Neural progenitor cell (in vitro differentiated cells): ENCODE measurements around the gene MPEG1. TPM values are rescaled to one million over a fixed set of nuclear protein-coding genes. Genes with fewer than 3 reads are reported as not detected.

ENCODE experiments used
- DNase-seq: peaks from one replicate; pipeline ENCODE4 v3.0.0-alpha.2; 2016; ENCODE audit warnings: low spot score
- H2AFZ ChIP-seq: fragments of 200-600 bp; sonication (generic); replicated peaks from 2 replicates; pipeline ENCODE4 v1.6.1; 2016; ENCODE audit warnings: antibody characterized with exemption
- H3F3A ChIP-seq: fragments of 200-600 bp; sonication (generic); 2 replicates; pipeline ENCODE4 v1.6.1; 2016; ENCODE audit warnings: antibody characterized with exemption, low read depth
- H3K27ac ChIP-seq: fragments of 200-600 bp; sonication (generic); 2 replicates; pipeline ENCODE4 v1.5.1; 2016; ENCODE audit warnings: mild to moderate bottlenecking
- H3K27me3 ChIP-seq: fragments of 200-600 bp; sonication (generic); 2 replicates; pipeline ENCODE4 v1.6.1; 2016; ENCODE audit warnings: mild to moderate bottlenecking, moderate library complexity
- H3K36me3 ChIP-seq: fragments of 200-600 bp; sonication (generic); 2 replicates; pipeline ENCODE4 v1.5.1; 2016
- H3K4me1 ChIP-seq: fragments of 200-600 bp; sonication (generic); 2 replicates; pipeline ENCODE4 v1.6.1; 2016; ENCODE audit warnings: mixed run types
- H3K4me2 ChIP-seq: fragments of 200-600 bp; sonication (generic); 2 replicates; pipeline ENCODE4 v1.6.1; 2016
- H3K4me3 ChIP-seq: fragments of 200-600 bp; sonication (generic); 2 replicates; pipeline ENCODE4 v1.5.1; 2016
- H3K79me2 ChIP-seq: fragments of 200-600 bp; sonication (generic); 2 replicates; pipeline ENCODE4 v1.6.1; 2016; ENCODE audit warnings: low read depth
- H3K9ac ChIP-seq: fragments of 200-600 bp; sonication (generic); 2 replicates; pipeline ENCODE4 v1.6.1; 2016
- H3K9me3 ChIP-seq: fragments of 200-600 bp; sonication (generic); 2 replicates; pipeline ENCODE4 v1.5.1; 2016; ENCODE audit warnings: low read depth
- H4K20me1 ChIP-seq: fragments of 200-600 bp; sonication (generic); 2 replicates; pipeline ENCODE4 v1.6.1; 2016; ENCODE audit warnings: low read depth
- H3K27ac Mint-ChIP-seq: 3 replicates; pipeline ENCODE4 v1.8.0; 2021; ENCODE audit warnings: mixed read lengths
- H3K27me3 Mint-ChIP-seq: 2 replicates; pipeline ENCODE4 v1.8.0; 2022; ENCODE audit warnings: low read depth, mild to moderate bottlenecking, inconsistent platforms, moderate library complexity, mixed read lengths; ENCODE audit not compliant: insufficient read depth
- H3K36me3 Mint-ChIP-seq: 3 replicates; pipeline ENCODE4 v1.8.0; 2021; ENCODE audit warnings: mixed read lengths
- H3K4me1 Mint-ChIP-seq: 3 replicates; pipeline ENCODE4 v1.8.0; 2021; ENCODE audit warnings: mixed read lengths
- H3K4me3 Mint-ChIP-seq: 3 replicates; pipeline ENCODE4 v1.8.0; 2021; ENCODE audit warnings: mild to moderate bottlenecking, moderate library complexity, mixed read lengths
- H3K9me3 Mint-ChIP-seq: 3 replicates; pipeline ENCODE4 v1.8.0; 2020; ENCODE audit warnings: mixed read lengths
- CTCF ChIP-seq: fragments of 200-600 bp; sonication (generic); IDR thresholded peaks from 2 replicates; pipeline ENCODE4 v1.5.1; 2017; ENCODE audit warnings: antibody characterized with exemption, mild to moderate bottlenecking
- EZH2 ChIP-seq: fragments of 200-600 bp; sonication (generic); IDR thresholded peaks from 2 replicates; pipeline ENCODE4 v1.6.1; 2017; ENCODE audit warnings: antibody characterized with exemption, mild to moderate bottlenecking, moderate library complexity
- EZH2phosphoT487 ChIP-seq: fragments of 200-600 bp; sonication (generic); IDR thresholded peaks from 2 replicates; pipeline ENCODE4 v1.6.1; 2017; ENCODE audit warnings: antibody characterized with exemption
- total RNA-seq: library from RNA; depleted of rRNA; stranded (reverse); fragments of >200 nt; gene quantifications from 2 replicates; pipeline ENCODE4 v1.2.3, GENCODE V29; 2015; ENCODE audit warnings: low replicate concordance

The MPEG1 gene
- total RNA-seq, 1 donor from 2014 or later, result not detected

- Mint-ChIP-seq H3K4me3 (no peak overlapping the region), H3K27ac (no peak overlapping the region), H3K9me3 (peaks cover 2% of the 10 kb centered on the region), H3K27me3 (no peaks in the 10 kb centered on the region), H3K36me3 (peaks cover 56% of the 10 kb centered on the region), H3K4me1 (peaks cover 20% of the 10 kb centered on the region)
- Histone ChIP-seq H4K20me1 (no peaks in the 10 kb centered on the region), H3K4me2 (no peak overlapping the region), H3K36me3 (no peaks in the 10 kb centered on the region), H3F3A (no peaks in the 10 kb centered on the region), H3K9me3 (no peaks in the 10 kb centered on the region), H2AFZ (no peak overlapping the region), H3K9ac (no peak overlapping the region), H3K79me2 (no peaks in the 10 kb centered on the region), H3K27ac (no peak overlapping the region), H3K4me3 (no peak overlapping the region), H3K27me3 (no peaks in the 10 kb centered on the region), H3K4me1 (no peaks in the 10 kb centered on the region)
- TF ChIP-seq CTCF, result no peak
- no peak for TF ChIP-seq EZH2phosphoT487
- TF ChIP-seq EZH2, result no peak
- no peak for DNase-seq
These were observed 3.8 kb downstream of the MPEG1 start for GRCh38 chr11:59208956-59209355.

DNA sequence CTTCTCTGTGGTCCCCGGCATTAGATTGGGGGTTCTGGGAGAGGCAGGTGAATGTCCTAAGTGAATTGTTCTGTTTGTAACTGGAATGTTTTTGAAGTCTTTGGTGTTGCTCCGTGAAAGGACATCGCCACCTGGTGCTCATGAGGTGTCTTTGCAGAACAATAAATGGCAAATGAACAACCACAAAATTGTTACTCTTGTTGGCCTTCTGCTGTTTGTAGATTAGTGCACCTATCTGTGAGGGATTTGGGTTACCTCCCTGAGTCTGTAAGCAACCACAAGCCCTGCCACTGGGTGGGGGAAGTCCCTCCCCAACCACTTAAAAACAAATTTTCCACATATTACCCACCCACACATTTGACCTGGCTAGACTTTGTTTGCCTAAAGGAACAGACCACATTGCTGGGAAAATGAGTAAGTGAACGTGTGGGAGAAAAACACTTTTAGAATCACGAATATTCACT, 4.7 kb downstream of the MPEG1 start:
- Mint-ChIP-seq H3K4me3 (peak overlapping the region; percentile 21), H3K36me3 (peaks cover 64% of the 10 kb centered on the region), H3K27me3 (no peaks in the 10 kb centered on the region), H3K9me3 (peaks cover 2% of the 10 kb centered on the region), H3K4me1 (peaks cover 20% of the 10 kb centered on the region), H3K27ac (peak overlapping the region; percentile 87)
- Histone ChIP-seq H3K27ac (no peak overlapping the region), H2AFZ (no peak overlapping the region), H3K27me3 (no peaks in the 10 kb centered on the region), H4K20me1 (no peaks in the 10 kb centered on the region), H3K9me3 (no peaks in the 10 kb centered on the region), H3K79me2 (no peaks in the 10 kb centered on the region), H3K4me3 (no peak overlapping the region), H3F3A (no peaks in the 10 kb centered on the region), H3K36me3 (no peaks in the 10 kb centered on the region), H3K4me2 (no peak overlapping the region), H3K9ac (no peak overlapping the region), H3K4me1 (no peaks in the 10 kb centered on the region)
- TF ChIP-seq CTCF (peak; percentile 72), EZH2phosphoT487 (no peak), EZH2 (no peak)
- peak; percentile 62 for DNase-seq

- no peak overlapping the region for H3K4me3 Mint-ChIP-seq
- H3K4me2 ChIP-seq, result no peak overlapping the region
- DNase-seq, result peak; percentile 66
These were observed 6.1 kb downstream of the MPEG1 start for GRCh38 chr11:59206635-59207034.

More at GRCh38 chr11:59206635-59207034, 6.1 kb downstream of the MPEG1 start:
- Histone ChIP-seq H3K36me3 (no peaks in the 10 kb centered on the region), H3K9me3 (no peaks in the 10 kb centered on the region), H3K9ac (no peak overlapping the region), H3K4me3 (no peak overlapping the region), H3K27me3 (no peaks in the 10 kb centered on the region), H2AFZ (no peak overlapping the region), H4K20me1 (no peaks in the 10 kb centered on the region), H3F3A (no peaks in the 10 kb centered on the region), H3K27ac (no peak overlapping the region), H3K4me1 (no peaks in the 10 kb centered on the region), H3K79me2 (no peaks in the 10 kb centered on the region)
- TF ChIP-seq CTCF (peak; percentile 66), EZH2 (no peak)
- peak overlapping the region; percentile 76 for H3K27ac Mint-ChIP-seq
- H3K4me1 Mint-ChIP-seq, result peaks cover 22% of the 10 kb centered on the region
- H3K9me3 Mint-ChIP-seq, result peaks cover 1% of the 10 kb centered on the region
- H3K36me3 Mint-ChIP-seq, result peaks cover 72% of the 10 kb centered on the region
- H3K27me3 Mint-ChIP-seq, result no peaks in the 10 kb centered on the region
